HG03095 (cell line): Measurements from ENCODE around the gene CPEB2.

Experiments
- ATAC-seq: cut with Tn5 transposase; IDR thresholded peaks from one replicate; pipeline ENCODE4 v1.9.1; 2021; ENCODE audit warnings: moderate library complexity; ENCODE audit not compliant: unreplicated experiment

Gene CPEB2

DNA sequence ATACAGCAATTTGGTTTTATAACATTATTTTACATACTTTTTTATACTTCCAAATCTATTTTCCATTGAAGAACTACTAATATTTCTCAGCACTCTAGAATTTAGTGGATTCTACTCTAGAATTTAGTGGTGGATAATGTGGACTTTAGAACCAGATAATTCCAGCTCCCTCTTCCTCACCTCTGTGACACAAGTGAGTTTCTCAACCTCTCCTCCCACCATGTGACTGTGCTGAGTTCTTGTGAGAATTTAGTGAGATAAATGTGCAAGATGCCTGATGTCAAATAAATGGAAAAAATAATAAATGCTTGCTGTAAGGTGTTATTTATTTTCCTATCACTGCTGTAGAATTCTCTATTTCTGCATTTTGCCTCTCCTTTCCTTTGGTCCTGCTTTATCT is 107.3 kb downstream of the CPEB2 start:
- no peak for ATAC-seq

GRCh38 chr4:15110120-15110571 is 107.9 kb downstream of the CPEB2 start:
- ATAC-seq, result no peak

DNA sequence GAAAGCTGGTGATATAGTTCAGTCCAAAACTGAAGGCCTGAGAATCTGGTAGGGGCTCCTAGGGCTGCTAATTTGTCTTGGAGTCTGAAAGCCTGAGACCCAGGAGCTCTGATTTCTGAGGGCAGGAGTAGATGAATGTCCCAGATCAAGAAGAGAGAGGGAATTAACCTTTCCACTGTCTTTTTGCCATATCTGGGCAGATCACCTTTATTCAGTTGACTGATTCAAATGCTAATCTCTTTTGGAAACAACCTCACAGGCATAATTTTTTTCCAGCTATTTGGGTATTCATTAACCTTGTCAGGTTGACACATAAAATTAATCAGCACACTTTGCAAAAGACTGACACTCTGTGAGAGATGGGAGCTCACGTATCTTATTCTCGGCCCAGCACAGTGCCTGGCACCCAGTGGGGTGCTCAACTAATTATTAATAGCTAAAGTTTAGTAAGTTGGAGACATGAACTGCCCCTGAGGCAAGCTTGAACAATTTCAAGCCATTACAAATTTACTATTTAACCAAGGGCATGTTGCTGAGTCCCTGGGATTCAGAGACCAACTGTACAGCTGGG is 114.3 kb downstream of the CPEB2 start:
- no peak for ATAC-seq

DNA sequence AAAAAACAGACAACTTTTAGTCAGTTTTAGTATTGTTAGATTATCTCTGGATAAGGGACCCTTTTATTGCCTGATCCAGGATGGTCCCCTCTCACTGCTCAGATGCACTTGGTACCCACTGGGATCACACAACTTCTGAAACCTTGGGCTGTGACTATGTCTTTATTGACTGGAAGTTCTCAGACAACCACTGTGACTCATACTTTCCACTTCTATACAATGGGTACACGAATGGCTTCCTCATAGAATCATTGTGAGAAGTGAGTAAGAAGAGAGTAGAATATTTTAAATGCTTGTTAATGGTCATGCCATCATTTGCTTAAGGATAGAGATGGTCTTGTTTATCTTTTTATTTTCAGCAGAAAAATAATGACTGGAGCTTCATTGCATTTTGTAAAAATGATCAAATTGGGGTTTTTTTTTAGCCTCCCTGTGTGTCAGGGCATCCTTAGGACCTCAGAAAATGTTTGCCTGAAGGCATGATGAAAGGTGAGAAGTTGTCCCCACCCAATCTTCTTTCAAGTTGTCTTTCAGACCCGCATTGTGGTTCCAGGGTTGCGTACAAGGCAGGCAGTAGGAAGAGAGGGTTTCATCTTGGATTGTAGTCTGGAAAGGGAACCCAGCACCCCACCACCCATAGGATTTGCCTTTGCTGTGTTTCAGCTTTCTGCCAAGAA is 115.1 kb downstream of the CPEB2 start:
- no peak for ATAC-seq

GRCh38 chr4:15118292-15118691 is 116.0 kb downstream of the CPEB2 start:
- no peak for ATAC-seq
